ENCODE measurements around the gene ERBIN.
"Not testable (repeated sequence)": the region's sequence is repeated elsewhere in the genome, so short reads cannot be mapped to it uniquely, and the experiment has no call there.

ERBIN gene

DNA sequence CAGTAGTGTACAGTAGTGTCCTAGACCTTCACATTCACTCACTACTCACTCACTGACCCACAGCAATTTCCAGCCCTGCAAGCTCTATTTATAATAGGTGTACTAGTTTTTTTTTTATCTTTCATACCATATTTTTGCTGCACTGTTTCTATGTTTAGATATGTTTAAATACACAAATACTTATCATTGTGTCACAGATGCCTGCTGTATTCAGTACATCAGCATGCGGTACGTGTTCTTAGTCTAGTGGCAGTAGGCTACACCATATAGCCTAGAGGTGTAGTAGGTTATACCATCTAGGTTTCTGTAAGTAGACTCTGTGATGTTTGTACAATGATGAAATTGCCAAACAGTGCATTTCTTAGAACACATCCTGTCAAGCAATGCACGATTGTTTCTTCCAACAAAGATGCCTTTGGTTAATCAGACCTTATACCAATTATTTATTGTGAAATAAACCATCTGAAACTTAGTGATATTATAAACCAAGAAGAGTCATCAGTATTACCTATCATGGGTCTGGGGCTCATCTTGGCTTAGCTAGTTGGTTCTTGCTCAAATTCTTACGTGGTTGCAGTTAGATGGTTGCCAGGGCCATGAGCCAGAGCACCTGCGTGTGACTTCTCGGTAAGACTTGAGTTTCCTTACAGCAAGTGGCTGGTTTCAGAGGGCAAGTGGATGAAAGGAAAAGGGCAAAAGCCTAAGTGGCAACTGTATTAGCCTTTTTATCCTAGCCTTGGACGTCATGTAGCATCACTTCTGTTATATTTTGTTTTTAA is 41.1 kb downstream of the ERBIN start:
- no peak for DNase-seq

DNA sequence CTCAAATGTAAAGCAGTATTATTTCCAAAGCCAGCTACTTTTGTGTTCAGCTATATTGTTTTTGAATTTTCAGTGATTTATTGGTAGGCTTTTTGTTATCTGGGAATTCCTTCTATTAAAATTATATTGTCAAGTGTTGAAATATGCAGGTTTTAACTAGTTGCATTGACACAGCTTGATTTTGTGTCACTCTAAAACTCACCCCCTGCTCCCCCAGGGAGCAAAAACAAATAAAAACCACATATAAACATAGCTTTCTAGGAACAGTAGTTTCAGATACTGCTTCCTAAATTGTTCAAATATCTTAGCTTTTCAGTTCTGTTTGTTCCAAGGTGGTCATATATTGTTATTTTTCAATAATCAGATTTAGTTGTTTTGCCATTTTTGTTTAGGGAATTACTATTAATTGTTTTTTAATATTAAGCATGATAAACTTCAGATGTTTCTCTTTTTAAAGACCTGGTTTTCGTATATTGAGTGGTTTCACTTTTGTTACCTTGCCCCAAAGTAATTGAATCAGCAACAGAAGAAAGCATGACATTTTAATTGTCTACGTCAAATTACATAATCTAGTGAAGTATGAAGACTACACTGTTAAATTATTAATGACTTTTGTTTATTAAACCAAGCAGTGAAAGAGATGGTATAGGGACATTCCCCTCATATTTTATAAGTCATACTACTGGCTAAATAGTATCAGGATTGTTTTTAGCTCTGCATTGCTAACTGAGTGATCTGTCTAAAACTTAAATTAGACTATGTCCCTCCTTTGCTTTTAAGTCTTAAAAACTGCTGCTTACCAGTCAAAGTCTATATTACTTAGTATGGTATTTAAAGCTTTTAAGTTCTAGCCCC is 43.4 kb downstream of the ERBIN start:
- no peak for DNase-seq

DNA sequence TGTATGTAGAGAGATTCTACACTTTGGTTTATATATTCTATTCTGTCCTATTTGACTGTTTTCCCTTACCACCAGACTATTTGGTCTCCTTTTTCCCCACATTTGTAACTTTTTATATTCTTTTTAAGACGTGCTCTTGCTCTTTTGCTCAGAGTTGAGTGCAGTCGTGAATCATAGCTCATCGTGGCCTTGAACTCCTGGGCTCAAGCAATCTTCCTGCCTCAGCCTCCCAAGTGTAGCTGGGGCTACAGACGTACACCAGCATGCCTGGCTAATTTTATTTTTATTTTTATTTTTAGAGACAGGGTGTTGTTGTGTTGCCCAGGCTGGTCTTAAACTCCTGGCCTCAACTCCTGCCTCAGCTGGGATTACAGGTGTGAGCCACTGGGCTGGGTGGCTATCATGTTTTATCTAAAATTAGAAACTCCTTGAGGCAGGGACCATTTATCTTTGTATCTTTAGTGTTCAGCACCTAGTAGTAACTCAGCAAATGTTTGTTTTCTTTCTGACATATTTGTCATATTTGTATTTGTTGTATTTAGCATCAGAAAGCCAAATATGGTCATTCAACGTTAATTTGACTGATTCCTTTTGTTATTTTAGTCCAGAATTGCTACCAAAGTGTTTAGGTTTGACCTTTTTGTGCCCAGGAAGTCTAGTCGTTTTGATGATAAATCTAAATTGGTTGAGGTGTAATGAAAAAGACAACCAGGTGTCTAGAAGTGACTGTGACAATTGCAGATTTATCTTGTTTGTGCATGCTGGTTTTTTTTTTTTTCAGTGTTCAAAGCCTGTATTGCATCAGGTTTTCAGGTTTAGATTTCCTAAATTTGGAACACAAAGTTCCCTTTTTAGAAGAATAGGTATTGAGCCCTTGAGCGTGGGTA is 44.3 kb downstream of the ERBIN start:
- no peak for DNase-seq

DNA sequence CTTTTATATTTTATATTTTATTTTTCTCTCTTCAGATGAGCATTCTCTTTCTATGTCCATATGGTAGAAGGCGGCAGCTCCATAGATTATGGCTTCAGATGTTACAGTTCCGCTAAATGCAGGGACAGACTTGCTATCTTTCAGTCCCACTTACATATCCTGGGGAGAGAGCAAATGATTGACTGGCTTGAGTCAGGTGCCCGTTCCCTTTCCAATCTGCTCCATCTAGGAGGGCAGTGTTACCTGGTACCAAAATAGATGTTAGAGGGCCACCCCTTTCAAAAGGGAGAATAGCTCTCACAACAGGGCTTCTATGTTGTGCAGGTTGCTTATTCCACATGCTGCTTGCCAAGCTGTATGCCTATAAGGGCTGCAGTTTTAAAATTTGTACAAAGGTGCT is 45.3 kb downstream of the ERBIN start:
- DNase-seq: no peak

DNA sequence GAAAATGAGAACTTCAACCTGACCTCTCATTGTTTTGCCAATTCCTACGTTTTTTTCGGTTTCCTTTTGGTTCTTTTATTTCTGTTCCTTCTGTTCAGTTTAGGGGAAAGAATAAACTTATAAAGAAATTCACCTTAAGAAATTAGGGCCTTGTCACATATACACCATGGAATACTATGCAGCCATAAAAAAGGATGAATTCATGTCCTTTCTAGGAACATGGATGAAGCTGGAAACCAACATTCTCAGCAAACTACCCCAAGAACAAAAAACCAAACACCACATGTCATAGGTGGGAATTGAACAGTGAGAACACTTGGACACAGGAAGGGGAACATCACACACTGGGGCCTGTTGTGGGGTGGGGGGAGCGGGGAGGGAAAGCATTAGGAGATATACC is 46.5 kb downstream of the ERBIN start:
- DNase-seq: not testable (repeated sequence)

DNA sequence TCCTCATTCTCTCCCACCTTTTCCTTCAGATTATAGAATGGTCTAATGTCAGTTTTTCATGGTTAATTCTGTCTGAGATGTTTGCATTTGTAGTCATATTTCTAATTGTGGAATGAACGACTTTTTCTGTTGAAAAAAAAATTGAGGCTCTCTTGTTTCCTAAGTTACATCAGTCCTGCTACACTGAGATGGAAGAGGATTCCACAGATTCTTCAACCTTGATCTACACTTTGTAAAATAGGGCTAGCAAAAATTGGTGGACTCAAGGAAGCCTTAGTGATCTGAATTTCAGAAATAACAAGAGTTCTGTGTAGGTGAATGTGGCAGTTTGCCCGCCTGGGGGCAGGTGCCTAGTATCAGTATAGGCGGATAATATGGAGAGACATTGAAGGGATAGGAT is 51.9 kb downstream of the ERBIN start:
- no peak for DNase-seq

DNA sequence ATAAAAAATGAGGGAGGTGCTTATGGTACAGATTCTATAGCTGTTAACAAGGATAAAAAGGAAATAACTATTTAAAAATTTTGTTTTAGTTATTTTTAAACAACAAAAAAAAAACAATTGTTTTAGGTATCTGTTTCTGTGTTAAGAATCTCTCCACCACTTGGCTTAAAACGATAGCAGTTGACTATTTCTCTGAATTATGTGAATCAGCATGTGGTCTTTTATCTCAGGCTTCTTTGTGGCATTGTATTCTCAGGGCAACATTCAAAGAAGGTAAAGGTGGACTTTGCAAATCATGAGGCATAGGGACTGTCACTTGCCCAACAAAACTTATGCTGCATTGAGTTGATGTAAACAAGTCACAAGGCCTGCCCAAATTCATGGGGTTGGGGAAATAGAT is 55.2 kb downstream of the ERBIN start:
- no peak for DNase-seq

DNA sequence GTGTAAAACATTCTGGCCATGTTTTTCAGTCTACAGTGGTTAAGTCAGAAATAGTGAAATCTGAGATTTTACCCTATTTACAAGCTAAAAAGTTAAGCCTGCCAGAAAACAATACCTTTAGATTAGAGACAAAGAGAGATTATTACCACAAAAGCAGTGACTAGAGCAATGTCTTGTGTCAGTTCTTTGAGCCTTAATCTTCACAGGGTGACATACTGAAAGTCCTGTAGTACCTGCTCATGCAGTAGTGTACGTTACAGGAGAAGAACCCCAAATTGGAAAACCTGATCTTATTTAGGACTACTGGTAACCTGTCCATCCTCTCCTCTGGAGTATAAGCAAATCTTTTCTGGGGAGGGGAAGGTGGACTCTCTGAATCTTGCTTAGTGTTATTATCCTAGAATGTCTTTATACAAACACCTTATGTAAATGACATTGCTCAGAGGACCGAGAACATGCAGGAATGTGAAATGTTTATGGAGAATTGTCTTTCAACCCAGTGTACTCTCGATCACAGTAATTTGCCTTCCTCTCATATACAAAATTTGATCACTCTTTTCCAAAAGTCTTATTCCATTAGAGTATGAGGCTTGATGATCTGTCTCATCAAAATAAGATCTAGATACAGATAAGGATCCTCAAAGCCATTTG is 55.7 kb downstream of the ERBIN start:
- DNase-seq: no peak

DNA sequence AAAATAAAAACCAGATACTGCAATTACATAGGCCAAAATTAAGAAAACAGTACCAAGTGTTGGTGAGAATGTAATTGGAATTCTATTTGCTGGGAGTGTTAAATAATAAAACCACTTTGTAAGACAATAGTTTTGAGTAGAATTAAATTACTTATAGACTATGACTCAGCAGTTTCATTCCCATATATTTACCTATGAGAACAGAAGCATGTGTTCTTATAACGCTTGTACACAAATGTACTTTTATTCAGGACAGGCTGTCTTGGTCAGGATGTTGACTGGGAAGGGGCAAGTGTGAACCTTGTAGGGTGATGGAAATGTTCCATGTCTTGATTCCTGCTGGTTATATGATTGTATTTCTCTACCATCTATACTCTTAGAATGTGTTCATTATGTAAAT is 56.3 kb downstream of the ERBIN start:
- DNase-seq: no peak

DNA sequence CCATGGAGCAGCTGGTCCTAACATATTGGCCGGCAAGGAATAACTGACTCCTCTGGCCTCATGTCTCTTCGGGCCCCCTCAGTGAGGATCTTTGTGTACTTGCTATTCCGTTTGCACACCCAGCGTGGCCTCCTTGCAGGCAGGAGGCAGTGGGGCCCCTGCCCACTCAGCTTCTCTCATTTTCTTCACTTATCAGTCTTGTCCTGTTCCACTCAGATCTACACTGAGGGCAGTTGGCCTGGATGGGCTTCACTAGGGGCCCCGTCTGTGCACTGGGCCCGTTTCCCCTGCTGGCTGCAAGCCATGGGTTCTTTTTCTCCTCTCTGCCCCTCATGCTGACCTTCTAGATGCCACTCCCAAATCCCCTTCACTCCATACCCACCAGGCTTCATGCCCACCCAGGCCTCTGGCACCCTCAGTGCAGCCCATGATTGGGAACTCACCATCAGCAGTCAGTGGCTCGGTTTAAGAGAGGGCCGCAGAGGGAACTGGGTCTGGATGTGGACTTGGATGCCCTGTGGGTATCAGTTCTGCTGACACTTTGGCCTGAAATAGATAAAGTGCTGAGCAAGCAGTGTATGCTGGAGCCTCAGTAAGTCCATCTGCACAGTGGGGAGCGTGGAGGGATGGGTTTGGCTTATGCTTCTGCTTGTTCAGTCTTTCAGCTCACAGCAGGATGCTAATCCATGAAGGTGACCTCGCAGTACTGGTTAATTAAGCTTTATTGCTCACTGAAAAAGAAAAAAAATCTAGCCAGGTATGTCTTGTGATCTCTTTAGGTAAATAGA is 57.9 kb downstream of the ERBIN start:
- no peak for DNase-seq

DNA sequence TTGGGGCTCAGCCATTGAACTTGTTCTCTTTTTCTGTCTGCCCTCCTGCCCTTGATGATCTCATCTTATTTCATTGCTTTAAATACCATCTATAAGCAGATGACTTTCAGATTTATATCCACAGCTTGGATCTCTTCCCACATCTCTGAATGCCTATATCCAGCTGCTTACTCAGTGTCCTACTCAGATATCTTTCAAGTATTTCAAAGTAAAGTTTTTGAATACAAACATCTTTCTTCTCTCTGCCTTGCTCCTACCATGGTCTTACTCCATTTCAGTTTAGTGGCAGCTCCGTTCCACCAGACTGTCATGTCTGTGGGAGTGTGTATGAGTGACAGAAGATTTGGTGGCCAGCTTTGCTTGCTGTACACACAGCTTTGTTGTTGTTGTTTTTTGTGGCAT is 59.7 kb downstream of the ERBIN start:
- DNase-seq: no peak

DNA sequence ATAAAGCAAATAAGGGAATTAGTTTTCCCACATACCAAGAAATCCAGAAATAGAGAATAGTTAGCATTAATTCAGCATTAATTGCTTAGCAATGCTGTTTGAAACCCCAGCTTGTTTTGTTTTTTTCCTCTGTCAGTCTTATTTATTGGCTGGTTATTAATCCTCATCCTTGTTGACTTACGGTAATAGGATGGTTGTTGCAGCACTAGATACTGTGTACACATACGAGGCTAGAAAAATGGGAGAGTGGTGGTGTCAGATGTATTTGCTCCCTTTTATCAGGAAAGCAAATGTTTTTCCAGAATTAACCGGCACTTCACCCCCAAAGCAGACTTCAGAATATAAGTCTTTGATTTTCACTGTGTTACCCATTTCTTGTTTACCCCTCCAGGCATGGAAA is 60.4 kb downstream of the ERBIN start:
- no peak for DNase-seq

DNA sequence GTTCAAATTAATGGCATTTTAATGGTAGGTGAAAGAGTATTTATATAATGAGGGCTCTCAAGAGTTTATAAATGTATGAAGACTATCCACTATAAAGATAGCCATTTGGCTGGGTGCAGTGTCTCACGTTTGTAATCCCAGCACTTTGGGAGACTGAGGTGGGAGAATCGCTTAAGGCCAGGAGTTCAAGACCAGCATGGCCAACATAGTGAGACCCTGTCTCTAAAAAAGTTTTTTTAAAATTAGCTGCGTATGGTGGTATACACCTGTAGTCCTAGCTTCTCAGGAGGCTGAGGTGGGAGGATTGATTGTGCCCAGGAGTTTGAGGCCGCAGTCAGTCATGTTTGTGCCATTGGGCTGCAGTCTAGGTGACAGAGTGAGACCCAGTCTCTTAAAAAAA is 61.6 kb downstream of the ERBIN start:
- no peak for DNase-seq

DNA sequence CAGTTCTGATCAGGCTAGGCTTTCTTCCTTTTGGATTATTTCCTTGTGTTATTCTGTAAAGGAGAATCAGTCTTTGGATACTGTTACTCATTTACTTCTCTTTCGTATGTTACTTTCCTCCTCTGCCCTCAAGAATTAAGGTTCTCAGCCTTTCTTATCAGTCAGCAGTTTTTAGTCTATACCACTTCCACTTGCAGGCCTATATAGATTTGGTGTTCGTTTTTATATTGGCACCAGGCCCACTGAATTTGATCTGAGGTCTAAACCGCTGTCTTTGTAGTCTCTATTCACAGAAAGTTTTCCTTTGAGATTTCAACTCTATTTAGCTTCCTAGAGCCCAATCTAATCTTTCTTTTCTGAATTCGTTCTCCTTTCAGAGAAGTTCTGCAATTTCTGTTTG is 62.8 kb downstream of the ERBIN start:
- DNase-seq: no peak

DNA sequence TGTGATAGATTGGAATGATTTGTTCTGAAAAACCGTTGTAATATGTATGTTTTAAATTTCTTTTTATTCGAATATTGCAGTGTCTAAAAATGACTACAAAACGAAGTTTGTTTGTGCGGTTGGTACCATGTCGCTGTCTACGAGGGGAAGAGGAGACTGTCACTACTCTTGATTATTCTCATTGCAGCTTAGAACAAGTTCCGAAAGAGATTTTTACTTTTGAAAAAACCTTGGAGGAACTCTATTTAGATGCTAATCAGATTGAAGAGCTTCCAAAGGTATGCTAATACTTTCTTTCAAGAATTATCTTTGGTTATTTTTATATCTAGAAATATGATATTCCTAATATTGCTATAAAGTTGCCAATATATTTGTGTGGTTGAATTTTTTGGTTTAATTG is 66.3 kb downstream of the ERBIN start:
- DNase-seq: no peak

DNA sequence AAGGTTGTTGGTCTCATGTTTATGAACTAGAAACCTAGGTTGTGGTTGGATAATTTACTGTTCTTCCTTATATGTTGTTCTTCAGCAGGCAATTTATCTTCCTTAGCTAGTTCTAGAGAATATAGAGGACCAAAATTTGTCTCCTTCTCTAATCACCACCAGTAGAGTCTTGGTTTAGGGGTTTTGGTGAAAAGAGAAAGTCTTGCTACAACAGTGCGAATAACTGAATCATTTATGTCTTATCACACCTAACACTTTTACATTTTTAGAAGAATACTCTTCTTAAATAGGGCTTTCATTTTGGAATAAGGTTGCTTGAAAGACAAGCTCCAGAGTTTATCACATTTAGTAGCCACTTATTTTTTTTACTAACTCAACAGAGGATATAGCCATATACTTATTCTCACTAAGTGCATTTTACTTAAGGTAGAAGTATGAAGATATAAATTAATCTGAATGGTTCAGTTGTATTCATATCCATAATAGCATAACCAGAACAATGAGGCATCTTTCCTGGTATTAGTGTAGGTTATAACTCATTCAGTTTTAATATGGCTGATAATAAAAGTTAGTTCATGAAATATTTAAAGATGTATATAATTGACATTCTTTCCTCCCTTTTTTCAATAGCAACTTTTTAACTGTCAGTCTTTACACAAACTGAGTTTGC is 67.9 kb downstream of the ERBIN start:
- DNase-seq: no peak

DNA sequence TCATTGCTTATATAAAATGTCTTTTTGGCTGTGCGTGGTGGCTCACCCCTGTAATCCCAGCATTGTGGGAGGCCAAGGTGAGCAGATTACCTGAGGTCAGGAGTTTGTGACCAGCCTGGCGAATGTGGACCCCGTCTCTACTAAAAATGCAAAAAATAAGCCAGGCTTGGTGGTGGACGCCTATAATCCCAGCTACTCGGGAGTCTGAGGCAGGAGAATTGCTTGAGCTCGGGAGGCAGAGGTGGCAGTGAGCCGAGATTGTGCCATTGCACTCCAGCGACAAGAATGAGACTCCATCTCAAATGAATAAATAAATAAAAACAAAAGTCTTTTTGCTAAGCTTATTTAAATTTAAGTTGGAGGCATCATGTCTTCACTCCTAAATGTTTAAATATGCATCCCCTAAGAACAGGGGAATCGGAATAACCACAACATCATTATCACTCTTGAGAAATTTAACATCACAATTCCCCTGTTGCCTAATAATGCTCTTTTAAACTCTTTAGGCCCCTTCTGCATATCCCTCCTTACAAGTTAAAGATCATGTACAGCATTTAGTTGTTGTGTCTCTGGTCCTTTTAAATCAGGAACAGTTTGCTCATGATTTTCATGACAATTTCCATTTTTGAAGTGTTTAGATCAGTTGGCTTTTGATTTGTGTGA is 72.8 kb downstream of the ERBIN start:
- DNase-seq: no peak

DNA sequence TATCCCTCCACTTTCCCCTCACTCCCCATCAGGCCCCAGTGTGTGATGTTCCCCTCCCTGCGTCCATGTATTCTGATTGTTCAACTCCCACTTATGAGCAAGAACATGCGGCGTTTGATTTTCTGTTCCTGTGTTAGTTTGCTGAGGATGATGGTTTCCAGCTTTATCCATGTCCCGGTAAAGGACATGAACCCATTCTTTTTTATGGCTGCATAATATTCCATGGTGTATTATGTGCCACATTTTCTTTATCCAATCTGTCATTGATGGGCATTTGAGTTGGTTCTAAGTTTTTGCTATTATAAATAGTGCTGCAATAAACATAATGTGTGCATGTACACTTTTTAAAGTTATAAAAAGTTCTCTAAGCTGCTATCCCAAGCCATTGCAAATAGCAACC is 75.6 kb downstream of the ERBIN start:
- no peak for DNase-seq

DNA sequence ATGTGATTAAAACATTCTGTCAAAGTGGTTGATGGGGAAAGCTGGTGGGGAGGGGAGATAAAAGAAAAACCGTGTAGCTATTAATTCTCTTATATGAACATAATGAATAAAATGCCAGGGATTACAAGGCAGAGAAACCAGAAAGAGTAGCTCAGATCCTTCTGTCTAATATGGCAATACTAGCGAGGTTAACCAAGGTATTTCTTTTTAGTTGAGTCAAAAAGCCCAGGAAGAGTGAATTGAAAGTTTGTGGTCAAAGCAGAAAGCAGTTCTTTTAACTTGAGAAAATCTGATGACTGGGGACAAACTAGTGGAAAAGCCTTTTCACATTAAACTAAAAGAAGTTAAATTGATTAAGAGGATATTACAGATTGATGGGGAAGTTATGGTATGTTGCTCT is 76.0 kb downstream of the ERBIN start:
- DNase-seq: no peak

DNA sequence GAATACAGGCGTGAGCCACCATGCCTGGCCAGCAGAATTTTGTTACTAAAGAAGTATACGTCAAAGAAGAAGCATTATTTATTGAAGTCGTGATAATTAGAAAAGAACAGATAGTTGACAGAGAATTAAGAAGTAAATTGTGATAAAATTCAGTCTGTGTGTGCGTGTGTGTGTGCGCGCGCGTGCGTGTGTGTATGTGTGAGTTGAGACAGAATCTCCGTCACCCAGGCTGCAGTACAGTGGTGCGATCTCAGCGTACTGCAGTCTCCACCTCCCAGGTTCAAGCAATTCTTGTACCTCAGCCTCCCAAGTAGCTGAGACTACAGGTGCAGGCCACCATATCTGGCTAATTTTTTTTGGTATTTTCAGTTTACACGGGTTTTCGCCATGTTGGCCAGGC is 77.8 kb downstream of the ERBIN start:
- DNase-seq: no peak

DNA sequence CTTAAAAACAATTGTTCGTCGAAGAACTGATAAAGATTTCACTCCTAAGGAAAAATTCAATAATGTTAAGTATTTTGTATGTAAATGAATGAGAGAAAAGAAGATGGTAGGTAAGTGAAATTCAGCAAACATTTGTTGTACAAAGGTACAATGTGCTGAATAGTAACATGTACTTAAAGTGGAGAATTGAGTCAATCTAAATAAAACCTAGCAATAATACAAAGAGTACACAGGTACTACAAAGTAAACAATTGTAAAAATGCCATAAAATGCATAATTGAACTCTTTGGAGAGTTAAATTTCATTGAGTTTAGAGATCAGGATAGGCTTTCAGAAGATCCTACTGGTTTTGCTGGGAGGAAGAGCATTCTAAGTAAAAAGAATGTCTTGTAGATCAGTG is 82.9 kb downstream of the ERBIN start:
- DNase-seq: no peak
